ENCODE results near the gene CIAO2A. TPM values are rescaled to one million over a fixed set of nuclear protein-coding genes. Genes with fewer than 3 reads are reported as not detected.

CIAO2A gene
- polyA plus RNA-seq, 1 donor (not counting 4 experiments of a cell fraction or from before 2014, with no cell fraction given) = 111 TPM

DNA sequence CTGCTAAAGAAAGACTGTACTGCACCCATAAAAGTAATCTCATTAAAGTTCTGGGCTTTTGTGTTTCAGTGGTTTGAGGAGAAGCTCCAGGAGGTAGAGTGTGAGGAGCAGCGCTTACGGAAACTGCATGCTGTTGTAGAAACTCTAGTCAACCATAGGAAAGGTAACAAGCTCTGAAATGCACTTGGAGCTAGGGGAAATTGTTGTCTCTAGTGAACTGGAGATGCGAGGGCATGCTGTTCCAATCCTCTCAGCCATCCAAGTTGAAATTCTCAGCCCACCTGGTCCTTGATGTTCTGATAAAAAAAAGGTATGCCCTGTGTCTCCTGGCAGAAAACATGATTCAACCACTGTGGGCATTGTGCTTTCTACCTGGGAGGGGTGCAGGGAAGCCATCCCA is 36.5 kb upstream of the CIAO2A start:
- no peaks in the 10 kb centered on the region for H3K4me1 ChIP-seq (ENCODE audit: control insufficient read depth, extremely low read depth, insufficient read depth, low read length)
- H3K9me3 ChIP-seq (ENCODE audit: control insufficient read depth, low read depth, low read length) = no peaks in the 10 kb centered on the region
- no peaks in the 10 kb centered on the region for H3K79me2 ChIP-seq (ENCODE audit: control insufficient read depth, insufficient read depth, low read length)
- FAIRE-seq (no peak), DNase-seq (ENCODE audit: low read depth, low spot score) (no peak)
- TF ChIP-seq EZH2 (IDR thresholded peaks at IDR 0.05; ENCODE audit: low read length) = no peak
- no peak for TF ChIP-seq CTCF (optimal IDR thresholded peaks at IDR 0.05 in 1 of 3, IDR thresholded peaks at IDR 0.05 in 1 of 3, conservative IDR thresholded peaks at IDR 0.05 in 1 of 3; ENCODE audit: extremely low read depth in 1 of 3, insufficient read depth in 2 of 3, low read length in 3 of 3)
- no peaks in the 10 kb centered on the region for H3K27me3 ChIP-seq (ENCODE audit: control insufficient read depth, extremely low read depth, insufficient read depth, low read length)
- dilution Hi-C loops (cut with MboI; ENCODE audit: extremely low pct_ligation_motif_present, low sequenced_read_pairs) = no loop called here
- peaks cover 31 to 38% of the 10 kb centered on the region in 2 experiments for H3K36me3 ChIP-seq (ENCODE audit: control insufficient read depth in 2 of 2, extremely low read depth in 1 of 2, insufficient read depth in 2 of 2, low read length in 2 of 2)
- no peak overlapping the region for H3K4me3 ChIP-seq (ENCODE audit: control insufficient read depth in 2 of 3, extremely low read depth in 1 of 3, insufficient read depth in 2 of 3, low read depth in 1 of 3, low read length in 3 of 3)
- H3K4me2 ChIP-seq (ENCODE audit: control insufficient read depth, extremely low read depth, insufficient read depth, low read depth, low read length) = no peak overlapping the region
- H3K9me1 ChIP-seq (ENCODE audit: control insufficient read depth, extremely low read depth, insufficient read depth, low read length) = no peaks in the 10 kb centered on the region
- H4K20me1 ChIP-seq (ENCODE audit: control insufficient read depth, extremely low read depth, insufficient read depth, low read length) = no peaks in the 10 kb centered on the region
- H3K9ac ChIP-seq (ENCODE audit: control insufficient read depth, extremely low read depth, insufficient read depth, low read length) = no peak overlapping the region
- H3K27ac ChIP-seq (ENCODE audit: control insufficient read depth, insufficient read depth, low read length) = no peak overlapping the region
- H2AFZ ChIP-seq (ENCODE audit: control insufficient read depth, low read length) = no peak overlapping the region

GRCh38 chr15:64127521-64128270 is 34.1 kb upstream of the CIAO2A start:
- no peak for TF ChIP-seq CTCF (optimal IDR thresholded peaks at IDR 0.05 in 1 of 3, IDR thresholded peaks at IDR 0.05 in 1 of 3, conservative IDR thresholded peaks at IDR 0.05 in 1 of 3; ENCODE audit: extremely low read depth in 1 of 3, insufficient read depth in 2 of 3, low read length in 3 of 3)
- no peak for TF ChIP-seq EZH2 (IDR thresholded peaks at IDR 0.05; ENCODE audit: low read length)
- Histone ChIP-seq H4K20me1 (ENCODE audit: control insufficient read depth, extremely low read depth, insufficient read depth, low read length) (no peaks in the 10 kb centered on the region), H3K9ac (ENCODE audit: control insufficient read depth, extremely low read depth, insufficient read depth, low read length) (no peak overlapping the region), H3K4me3 (ENCODE audit: control insufficient read depth in 2 of 3, extremely low read depth in 1 of 3, insufficient read depth in 2 of 3, low read depth in 1 of 3, low read length in 3 of 3) (no peak overlapping the region), H3K36me3 (ENCODE audit: control insufficient read depth in 2 of 2, extremely low read depth in 1 of 2, insufficient read depth in 2 of 2, low read length in 2 of 2) (peaks cover 36 to 43% of the 10 kb centered on the region in 2 experiments), H3K9me1 (ENCODE audit: control insufficient read depth, extremely low read depth, insufficient read depth, low read length) (no peaks in the 10 kb centered on the region), H2AFZ (ENCODE audit: control insufficient read depth, low read length) (no peak overlapping the region), H3K4me2 (ENCODE audit: control insufficient read depth, extremely low read depth, insufficient read depth, low read depth, low read length) (no peak overlapping the region), H3K27ac (ENCODE audit: control insufficient read depth, insufficient read depth, low read length) (no peak overlapping the region), H3K79me2 (ENCODE audit: control insufficient read depth, insufficient read depth, low read length) (no peaks in the 10 kb centered on the region), H3K9me3 (ENCODE audit: control insufficient read depth, low read depth, low read length) (no peaks in the 10 kb centered on the region), H3K27me3 (ENCODE audit: control insufficient read depth, extremely low read depth, insufficient read depth, low read length) (no peaks in the 10 kb centered on the region), H3K4me1 (ENCODE audit: control insufficient read depth, extremely low read depth, insufficient read depth, low read length) (no peaks in the 10 kb centered on the region)
- DNase-seq (ENCODE audit: low read depth, low spot score) (no peak), FAIRE-seq (no peak)
- dilution Hi-C loops (cut with MboI; ENCODE audit: extremely low pct_ligation_motif_present, low sequenced_read_pairs) = no loop called here

All from keratinocyte (primary cell).